ENCODE data around the gene SARNP. TPM values are rescaled to one million over a fixed set of nuclear protein-coding genes. Genes with fewer than 3 reads are reported as not detected.
"Not testable (repeated sequence)": the region's sequence is repeated elsewhere in the genome, so short reads cannot be mapped to it uniquely, and the experiment has no call there.

Gene SARNP
- total RNA-seq, 1 experiment from 2014 or later, result 73.8 TPM

GRCh38 chr12:55840581-55841351, 23.2 kb upstream of the SARNP start:
- BruUV-seq (replicated peaks), result no TSS peak
- no peak for TF ChIP-seq CTCF (IDR thresholded peaks at IDR 0.05; ENCODE audit: unreplicated experiment)
- CTCF ChIA-PET, result interaction anchor here (0.5 kb wide), 1 partner anchor 822 kb away, joined by 3 read pairs; no protein-coding TSS in a partner anchor
- peaks cover 7% of the 10 kb centered on the region for H3K4me1 Mint-ChIP-seq (ENCODE audit: low read depth, unreplicated experiment)
- no peaks in the 10 kb centered on the region for H3K9me3 Mint-ChIP-seq (ENCODE audit: low read depth, unreplicated experiment)
- intact Hi-C loops (cut with micrococcal nuclease; ENCODE audit: unreplicated experiment), result no loop called here
- no peaks in the 10 kb centered on the region for H3K36me3 Mint-ChIP-seq (ENCODE audit: insufficient read depth, unreplicated experiment)
- DNase-seq, result no peak
- H3K27me3 Mint-ChIP-seq (ENCODE audit: unreplicated experiment), result peaks cover 24% of the 10 kb centered on the region
- H3K4me3 Mint-ChIP-seq (ENCODE audit: low read depth, unreplicated experiment), result no peak overlapping the region
- H3K27ac Mint-ChIP-seq (ENCODE audit: unreplicated experiment), result no peak overlapping the region

GRCh38 chr12:55839345-55840140, 22.0 kb upstream of the SARNP start:
- CTCF ChIA-PET, result interaction anchor here (0.5 to 0.7 kb wide), 2 partner anchors 194 to 1755 kb away, joined by 4 to 7 read pairs; no protein-coding TSS in a partner anchor
- Mint-ChIP-seq H3K36me3 (ENCODE audit: insufficient read depth, unreplicated experiment) (no peaks in the 10 kb centered on the region), H3K27me3 (ENCODE audit: unreplicated experiment) (peaks cover 26% of the 10 kb centered on the region), H3K4me3 (ENCODE audit: low read depth, unreplicated experiment) (no peak overlapping the region), H3K4me1 (ENCODE audit: low read depth, unreplicated experiment) (peaks cover 7% of the 10 kb centered on the region), H3K9me3 (ENCODE audit: low read depth, unreplicated experiment) (no peaks in the 10 kb centered on the region), H3K27ac (ENCODE audit: unreplicated experiment) (no peak overlapping the region)
- no TSS peak for BruUV-seq (replicated peaks)
- DNase-seq, result no peak
- TF ChIP-seq CTCF (IDR thresholded peaks at IDR 0.05; ENCODE audit: unreplicated experiment), result no peak
- intact Hi-C loops (cut with micrococcal nuclease; ENCODE audit: unreplicated experiment), result no loop called here

- peaks cover 7% of the 10 kb centered on the region for H3K4me1 Mint-ChIP-seq (ENCODE audit: low read depth, unreplicated experiment)
- CTCF ChIA-PET, result interaction anchor here (0.7 kb wide), 1 partner anchor 37 kb away, joined by 6 read pairs; no protein-coding TSS in a partner anchor
- H3K27me3 Mint-ChIP-seq (ENCODE audit: unreplicated experiment), result peaks cover 26% of the 10 kb centered on the region
- no peaks in the 10 kb centered on the region for H3K9me3 Mint-ChIP-seq (ENCODE audit: low read depth, unreplicated experiment)
- BruUV-seq (replicated peaks), result no TSS peak
- TF ChIP-seq CTCF (IDR thresholded peaks at IDR 0.05; ENCODE audit: unreplicated experiment), result no peak
- no peak overlapping the region for H3K27ac Mint-ChIP-seq (ENCODE audit: unreplicated experiment)
- intact Hi-C loops (cut with micrococcal nuclease; ENCODE audit: unreplicated experiment), result no loop called here
- no peak overlapping the region for H3K4me3 Mint-ChIP-seq (ENCODE audit: low read depth, unreplicated experiment)
- DNase-seq, result no peak
- no peaks in the 10 kb centered on the region for H3K36me3 Mint-ChIP-seq (ENCODE audit: insufficient read depth, unreplicated experiment)
Measured at GRCh38 chr12:55838361-55838760, 20.8 kb upstream of the SARNP start.

GRCh38 chr12:55834400-55834799, 16.9 kb upstream of the SARNP start:
- peaks cover 11% of the 10 kb centered on the region for H3K27me3 Mint-ChIP-seq (ENCODE audit: unreplicated experiment)
- H3K9me3 Mint-ChIP-seq (ENCODE audit: low read depth, unreplicated experiment); BruUV-seq (replicated peaks); DNase-seq; intact Hi-C loops (cut with micrococcal nuclease; ENCODE audit: unreplicated experiment); H3K27ac Mint-ChIP-seq (ENCODE audit: unreplicated experiment); H3K4me3 Mint-ChIP-seq (ENCODE audit: low read depth, unreplicated experiment): not testable (repeated sequence)
- H3K36me3 Mint-ChIP-seq (ENCODE audit: insufficient read depth, unreplicated experiment), result peaks cover 23% of the 10 kb centered on the region
- peaks cover 13% of the 10 kb centered on the region for H3K4me1 Mint-ChIP-seq (ENCODE audit: low read depth, unreplicated experiment)
- CTCF ChIA-PET, result interaction anchor here (0.6 kb wide), 1 partner anchor 1524 kb away, joined by 6 read pairs; no protein-coding TSS in a partner anchor

All from Calu3 (cell line).